ENCODE results near the gene UMODL1. TPM values are rescaled to one million over a fixed set of nuclear protein-coding genes. Genes with fewer than 3 reads are reported as not detected.

UMODL1 gene
- total RNA-seq, 2 donors from 2014 or later = 0.35 to 0.37 TPM

- no peaks in the 10 kb centered on the region for H3K36me3 ChIP-seq
- H3K9me3 ChIP-seq = no peaks in the 10 kb centered on the region
- TF ChIP-seq CTCF (IDR thresholded peaks at IDR 0.05) = no peak
- no peak overlapping the region for H3K9ac ChIP-seq (ENCODE audit: low read depth in 2 of 2, low read length in 2 of 2)
- H3K27me3 ChIP-seq = no peaks in the 10 kb centered on the region
- H3K4me3 ChIP-seq = no peak overlapping the region
- intact Hi-C loops (cut with DNase I) = no loop called here
- H3K4me1 ChIP-seq = no peaks in the 10 kb centered on the region
- no peak overlapping the region for H3K27ac ChIP-seq
- DNase-seq = no peak
These were observed 89.6 kb downstream of the UMODL1 start for GRCh38 chr21:42160765-42161164.

- Histone ChIP-seq H3K9me3 (no peaks in the 10 kb centered on the region), H3K27ac (no peak overlapping the region), H3K9ac (ENCODE audit: low read depth in 2 of 2, low read length in 2 of 2) (no peak overlapping the region), H3K36me3 (no peaks in the 10 kb centered on the region), H3K27me3 (no peaks in the 10 kb centered on the region), H3K4me1 (no peaks in the 10 kb centered on the region), H3K4me3 (no peak overlapping the region)
- TF ChIP-seq CTCF (IDR thresholded peaks at IDR 0.05) = no peak
- intact Hi-C loops (cut with DNase I) = no loop called here
- no peak for DNase-seq
These were observed 90.4 kb downstream of the UMODL1 start for GRCh38 chr21:42161401-42161955.

- Histone ChIP-seq H3K4me1 (no peaks in the 10 kb centered on the region), H3K9ac (ENCODE audit: low read depth in 2 of 2, low read length in 2 of 2) (no peak overlapping the region), H3K36me3 (no peaks in the 10 kb centered on the region), H3K27me3 (no peaks in the 10 kb centered on the region), H3K4me3 (no peak overlapping the region), H3K9me3 (no peaks in the 10 kb centered on the region), H3K27ac (no peak overlapping the region)
- TF ChIP-seq CTCF (IDR thresholded peaks at IDR 0.05) = no peak
- intact Hi-C loops (cut with DNase I) = no loop called here
- no peak for DNase-seq
These were observed 91.0 kb downstream of the UMODL1 start for GRCh38 chr21:42161956-42162681.

GRCh38 chr21:42162831-42163510 lies 91.9 kb downstream of the UMODL1 start:
- DNase-seq = no peak
- Histone ChIP-seq H3K4me3 (no peak overlapping the region), H3K4me1 (no peaks in the 10 kb centered on the region), H3K36me3 (no peaks in the 10 kb centered on the region), H3K27me3 (no peaks in the 10 kb centered on the region), H3K9me3 (no peaks in the 10 kb centered on the region), H3K27ac (no peak overlapping the region), H3K9ac (ENCODE audit: low read depth in 2 of 2, low read length in 2 of 2) (no peak overlapping the region)
- TF ChIP-seq CTCF (IDR thresholded peaks at IDR 0.05) = no peak
- intact Hi-C loops (cut with DNase I) = no loop called here

GRCh38 chr21:42163511-42163863 lies 92.4 kb downstream of the UMODL1 start:
- no peaks in the 10 kb centered on the region for H3K36me3 ChIP-seq
- H3K9ac ChIP-seq (ENCODE audit: low read depth in 2 of 2, low read length in 2 of 2) = no peak overlapping the region
- H3K4me1 ChIP-seq = no peaks in the 10 kb centered on the region
- no peak for DNase-seq
- H3K9me3 ChIP-seq = no peaks in the 10 kb centered on the region
- no peak overlapping the region for H3K27ac ChIP-seq
- H3K27me3 ChIP-seq = no peaks in the 10 kb centered on the region
- intact Hi-C loops (cut with DNase I) = no loop called here
- no peak overlapping the region for H3K4me3 ChIP-seq
- TF ChIP-seq CTCF (IDR thresholded peaks at IDR 0.05) = no peak

Measured in colonic mucosa (tissue), 4 donors.